ENCODE data around the gene ZSCAN23.
A peak's percentile ranks its signal among the peaks of the same experiment; 100 is the strongest.

Gene ZSCAN23

DNA sequence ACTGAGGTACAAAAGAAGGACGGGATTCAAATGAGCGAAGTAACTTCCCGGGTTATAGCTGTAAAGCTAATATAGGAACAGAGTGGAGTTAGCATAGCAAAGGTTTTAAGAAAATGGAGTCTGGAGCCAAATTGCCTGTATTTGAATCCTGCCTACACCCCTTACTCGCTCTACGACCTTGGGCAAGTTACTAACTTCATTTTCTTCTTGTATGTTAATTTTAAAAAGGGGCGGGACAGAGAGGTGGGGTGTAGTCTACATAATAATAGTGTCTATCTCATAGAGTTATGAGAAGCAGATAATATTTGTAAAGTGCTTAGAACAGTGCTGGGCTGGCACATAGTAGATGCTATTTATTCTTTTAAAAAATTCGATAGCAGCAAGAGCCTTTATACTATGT, 705 bp downstream of the ZSCAN23 start:
- H3K27ac ChIP-seq (ENCODE audit: low read length), result no peak overlapping the region

GRCh38 chr6:28436404-28436803, 6.9 kb downstream of the ZSCAN23 start:
- H3K4me1 ChIP-seq (ENCODE audit: control insufficient read depth, insufficient read depth, low read length), result no peaks in the 10 kb centered on the region
- no peaks in the 10 kb centered on the region for H3K36me3 ChIP-seq (ENCODE audit: control insufficient read depth, insufficient read depth, low read length)
- H3K9me3 ChIP-seq (ENCODE audit: control insufficient read depth, insufficient read depth, low read length), result no peaks in the 10 kb centered on the region
- WGBS (ENCODE audit: insufficient coverage, insufficient read length), result no CpG with 5 or more reads among the region's 3 CpGs
- DNase-seq (ENCODE audit: low read depth, low spot score), result no peak
- H3K4me3 ChIP-seq (ENCODE audit: low read length), result no peak overlapping the region
- no peaks in the 10 kb centered on the region for H3K27me3 ChIP-seq (ENCODE audit: control insufficient read depth, insufficient read depth, low read length)
- H3K27ac ChIP-seq (ENCODE audit: low read length), result no peak overlapping the region

More for the DNA sequence above, 705 bp downstream of the ZSCAN23 start:
- no peaks in the 10 kb centered on the region for H3K9me3 ChIP-seq (ENCODE audit: control insufficient read depth, insufficient read depth, low read length)
- peak overlapping the region; percentile 69; the same call in 1 of the 2 replicates for H3K4me3 ChIP-seq (ENCODE audit: low read length)
- H3K36me3 ChIP-seq (ENCODE audit: control insufficient read depth, insufficient read depth, low read length), result no peaks in the 10 kb centered on the region
- no peaks in the 10 kb centered on the region for H3K4me1 ChIP-seq (ENCODE audit: control insufficient read depth, insufficient read depth, low read length)
- WGBS (ENCODE audit: insufficient coverage, insufficient read length), result no CpG with 5 or more reads among the region's 7 CpGs
- no peak for DNase-seq (ENCODE audit: low read depth, low spot score)
- no peaks in the 10 kb centered on the region for H3K27me3 ChIP-seq (ENCODE audit: control insufficient read depth, insufficient read depth, low read length)

DNA sequence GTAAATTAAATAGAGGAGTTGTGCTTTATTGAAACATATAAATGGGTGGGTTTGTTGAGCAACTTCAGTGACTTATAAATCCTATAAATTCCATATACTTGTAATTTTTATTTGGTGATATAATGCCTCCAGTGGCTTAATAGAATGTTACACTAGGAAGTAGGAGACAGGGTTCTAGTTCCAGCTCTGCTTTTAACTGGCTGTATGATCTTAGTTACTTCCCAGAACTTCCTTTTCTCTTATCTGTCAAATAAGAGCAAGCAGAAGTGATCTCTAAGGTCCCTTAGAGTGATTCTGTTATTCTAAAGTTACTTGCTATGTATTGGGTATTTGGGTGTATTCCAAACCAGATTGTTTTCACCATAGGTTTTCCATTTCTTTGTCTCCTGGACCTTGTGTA, 10.2 kb downstream of the ZSCAN23 start:
- Histone ChIP-seq H3K9me3 (ENCODE audit: control insufficient read depth, insufficient read depth, low read length) (no peaks in the 10 kb centered on the region), H3K4me1 (ENCODE audit: control insufficient read depth, insufficient read depth, low read length) (no peaks in the 10 kb centered on the region), H3K27ac (ENCODE audit: low read length) (no peak overlapping the region), H3K27me3 (ENCODE audit: control insufficient read depth, insufficient read depth, low read length) (no peaks in the 10 kb centered on the region), H3K36me3 (ENCODE audit: control insufficient read depth, insufficient read depth, low read length) (no peaks in the 10 kb centered on the region), H3K4me3 (ENCODE audit: low read length) (no peak overlapping the region)
- DNase-seq (ENCODE audit: low read depth, low spot score), result no peak

DNA sequence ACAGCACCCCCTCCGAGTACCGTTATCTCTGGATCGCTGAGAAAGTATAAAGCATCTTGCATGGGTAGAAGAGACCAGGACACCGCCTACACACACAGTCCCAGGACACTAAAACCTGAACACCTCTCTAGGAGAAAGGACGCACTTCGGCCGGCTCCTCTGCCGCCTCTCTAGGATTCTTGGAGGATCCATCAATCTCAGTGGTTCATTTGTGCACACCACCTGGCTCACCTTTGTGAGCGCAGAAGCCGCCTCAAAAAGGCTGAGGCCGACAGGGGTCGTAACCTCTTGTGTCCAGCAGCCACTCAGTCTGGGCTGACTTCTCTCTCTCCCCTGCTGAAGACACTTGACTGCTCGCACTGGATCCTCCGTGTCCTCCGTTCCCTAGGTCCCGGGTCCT, 13.5 kb downstream of the ZSCAN23 start:
- Histone ChIP-seq H3K4me3 (ENCODE audit: low read length) (no peak overlapping the region), H3K36me3 (ENCODE audit: control insufficient read depth, insufficient read depth, low read length) (no peaks in the 10 kb centered on the region), H3K9me3 (ENCODE audit: control insufficient read depth, insufficient read depth, low read length) (no peaks in the 10 kb centered on the region), H3K4me1 (ENCODE audit: control insufficient read depth, insufficient read depth, low read length) (no peaks in the 10 kb centered on the region), H3K27ac (ENCODE audit: low read length) (no peak overlapping the region), H3K27me3 (ENCODE audit: control insufficient read depth, insufficient read depth, low read length) (no peaks in the 10 kb centered on the region)
- no peak for DNase-seq (ENCODE audit: low read depth, low spot score)
- no CpG with 5 or more reads among the region's 16 CpGs for WGBS (ENCODE audit: insufficient coverage, insufficient read length)

DNA sequence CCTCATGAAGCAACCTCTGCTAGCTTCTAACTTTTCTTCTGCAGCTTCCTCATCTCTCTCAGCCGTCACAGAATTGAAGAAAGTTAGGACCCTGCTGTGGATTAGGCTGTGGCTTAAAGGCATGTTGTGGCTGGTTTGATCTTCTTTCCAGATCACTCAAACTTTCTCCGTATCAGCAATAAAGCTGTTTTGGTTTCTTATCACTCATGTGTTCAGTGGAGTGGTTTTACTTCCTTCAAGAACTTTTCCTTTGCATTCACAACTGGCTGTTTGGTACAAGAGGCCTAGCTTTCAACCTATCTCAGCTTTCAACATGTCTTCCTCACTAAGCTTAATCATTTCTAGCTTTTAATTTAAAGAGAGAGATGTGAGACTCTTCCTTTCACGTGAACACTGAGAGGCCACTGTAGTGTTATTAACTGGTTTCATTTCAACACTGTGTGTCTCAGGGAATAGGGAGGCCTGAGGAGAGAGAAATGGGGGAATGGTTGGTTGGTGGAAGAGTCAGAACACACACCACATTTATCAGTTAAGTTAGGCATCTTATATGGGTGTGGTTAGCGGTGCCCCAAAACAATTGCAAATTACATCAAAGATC, 17.2 kb downstream of the ZSCAN23 start:
- Histone ChIP-seq H3K4me1 (ENCODE audit: control insufficient read depth, insufficient read depth, low read length) (no peaks in the 10 kb centered on the region), H3K4me3 (ENCODE audit: low read length) (no peak overlapping the region), H3K27ac (ENCODE audit: low read length) (no peak overlapping the region), H3K27me3 (ENCODE audit: control insufficient read depth, insufficient read depth, low read length) (no peaks in the 10 kb centered on the region), H3K9me3 (ENCODE audit: control insufficient read depth, insufficient read depth, low read length) (no peaks in the 10 kb centered on the region), H3K36me3 (ENCODE audit: control insufficient read depth, insufficient read depth, low read length) (no peaks in the 10 kb centered on the region)
- WGBS (ENCODE audit: insufficient coverage, insufficient read length), result no CpG with 5 or more reads among the region's 4 CpGs
- DNase-seq (ENCODE audit: low read depth, low spot score), result no peak

DNA sequence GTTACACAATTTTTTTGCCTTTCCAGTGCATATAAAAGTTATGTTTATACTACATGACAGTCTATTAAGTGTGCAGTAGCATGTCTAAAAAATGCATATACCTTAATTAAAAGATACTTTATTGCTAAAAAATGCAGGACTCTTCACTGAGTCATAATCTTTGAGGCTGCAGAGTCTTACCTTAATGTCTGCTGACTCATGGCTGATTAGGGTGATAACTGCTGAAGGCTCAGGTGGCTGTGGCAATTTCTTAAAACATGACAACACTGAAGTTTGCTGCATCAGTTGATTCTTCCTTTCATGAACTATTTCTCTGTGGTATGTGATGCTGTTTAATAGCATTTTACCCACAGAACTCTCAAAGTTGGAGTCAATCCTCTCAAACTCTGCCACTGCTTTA, 19.1 kb downstream of the ZSCAN23 start:
- Histone ChIP-seq H3K4me3 (ENCODE audit: low read length) (no peak overlapping the region), H3K27me3 (ENCODE audit: control insufficient read depth, insufficient read depth, low read length) (no peaks in the 10 kb centered on the region), H3K4me1 (ENCODE audit: control insufficient read depth, insufficient read depth, low read length) (no peaks in the 10 kb centered on the region)

GRCh38 chr6:28423546-28423945, 19.7 kb downstream of the ZSCAN23 start:
- Histone ChIP-seq H3K27me3 (ENCODE audit: control insufficient read depth, insufficient read depth, low read length) (no peaks in the 10 kb centered on the region), H3K9me3 (ENCODE audit: control insufficient read depth, insufficient read depth, low read length) (no peaks in the 10 kb centered on the region), H3K27ac (ENCODE audit: low read length) (no peak overlapping the region), H3K36me3 (ENCODE audit: control insufficient read depth, insufficient read depth, low read length) (no peaks in the 10 kb centered on the region), H3K4me1 (ENCODE audit: control insufficient read depth, insufficient read depth, low read length) (no peaks in the 10 kb centered on the region), H3K4me3 (ENCODE audit: low read length) (no peak overlapping the region)
- no CpG with 5 or more reads among the region's 1 CpG for WGBS (ENCODE audit: insufficient coverage, insufficient read length)
- DNase-seq (ENCODE audit: low read depth, low spot score), result no peak

More for the DNA sequence above, 19.1 kb downstream of the ZSCAN23 start:
- no peaks in the 10 kb centered on the region for H3K36me3 ChIP-seq (ENCODE audit: control insufficient read depth, insufficient read depth, low read length)
- H3K9me3 ChIP-seq (ENCODE audit: control insufficient read depth, insufficient read depth, low read length), result no peaks in the 10 kb centered on the region
- no peak for DNase-seq (ENCODE audit: low read depth, low spot score)
- no peak overlapping the region for H3K27ac ChIP-seq (ENCODE audit: low read length)

DNA sequence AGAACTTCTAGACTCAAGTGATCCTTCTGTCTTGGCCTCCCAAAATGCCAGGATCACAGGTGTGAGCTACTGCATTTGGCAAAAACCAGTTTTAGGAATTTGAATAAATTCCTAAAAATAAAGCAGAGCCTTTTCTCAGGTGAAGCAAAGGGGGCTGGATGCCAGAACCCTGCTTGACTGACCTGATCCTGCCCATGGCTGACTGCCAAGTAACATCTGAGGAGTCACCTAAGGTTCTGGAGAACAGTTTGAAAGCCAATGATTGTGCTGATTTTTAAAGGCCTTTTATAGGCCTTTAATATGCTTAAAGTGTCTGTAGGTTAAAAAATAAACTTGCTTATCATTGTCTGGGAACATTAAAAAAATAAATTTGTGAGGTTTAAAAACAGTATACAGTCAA, 29.6 kb downstream of the ZSCAN23 start:
- Histone ChIP-seq H3K27ac (ENCODE audit: low read length) (no peak overlapping the region), H3K27me3 (ENCODE audit: control insufficient read depth, insufficient read depth, low read length) (no peaks in the 10 kb centered on the region), H3K36me3 (ENCODE audit: control insufficient read depth, insufficient read depth, low read length) (no peaks in the 10 kb centered on the region), H3K4me1 (ENCODE audit: control insufficient read depth, insufficient read depth, low read length) (no peaks in the 10 kb centered on the region), H3K4me3 (ENCODE audit: low read length) (no peak overlapping the region), H3K9me3 (ENCODE audit: control insufficient read depth, insufficient read depth, low read length) (no peaks in the 10 kb centered on the region)
- DNase-seq (ENCODE audit: low read depth, low spot score), result no peak

- no peaks in the 10 kb centered on the region for H3K9me3 ChIP-seq (ENCODE audit: control insufficient read depth, insufficient read depth, low read length)
- DNase-seq (ENCODE audit: low read depth, low spot score), result no peak
- no peaks in the 10 kb centered on the region for H3K36me3 ChIP-seq (ENCODE audit: control insufficient read depth, insufficient read depth, low read length)
- no peak overlapping the region for H3K4me3 ChIP-seq (ENCODE audit: low read length)
- H3K27ac ChIP-seq (ENCODE audit: low read length), result no peak overlapping the region
- WGBS (ENCODE audit: insufficient coverage, insufficient read length), result no CpG with 5 or more reads among the region's 2 CpGs
- H3K27me3 ChIP-seq (ENCODE audit: control insufficient read depth, insufficient read depth, low read length), result no peaks in the 10 kb centered on the region
- no peaks in the 10 kb centered on the region for H3K4me1 ChIP-seq (ENCODE audit: control insufficient read depth, insufficient read depth, low read length)
Observed at GRCh38 chr6:28410767-28411166, 32.5 kb downstream of the ZSCAN23 start.

DNA sequence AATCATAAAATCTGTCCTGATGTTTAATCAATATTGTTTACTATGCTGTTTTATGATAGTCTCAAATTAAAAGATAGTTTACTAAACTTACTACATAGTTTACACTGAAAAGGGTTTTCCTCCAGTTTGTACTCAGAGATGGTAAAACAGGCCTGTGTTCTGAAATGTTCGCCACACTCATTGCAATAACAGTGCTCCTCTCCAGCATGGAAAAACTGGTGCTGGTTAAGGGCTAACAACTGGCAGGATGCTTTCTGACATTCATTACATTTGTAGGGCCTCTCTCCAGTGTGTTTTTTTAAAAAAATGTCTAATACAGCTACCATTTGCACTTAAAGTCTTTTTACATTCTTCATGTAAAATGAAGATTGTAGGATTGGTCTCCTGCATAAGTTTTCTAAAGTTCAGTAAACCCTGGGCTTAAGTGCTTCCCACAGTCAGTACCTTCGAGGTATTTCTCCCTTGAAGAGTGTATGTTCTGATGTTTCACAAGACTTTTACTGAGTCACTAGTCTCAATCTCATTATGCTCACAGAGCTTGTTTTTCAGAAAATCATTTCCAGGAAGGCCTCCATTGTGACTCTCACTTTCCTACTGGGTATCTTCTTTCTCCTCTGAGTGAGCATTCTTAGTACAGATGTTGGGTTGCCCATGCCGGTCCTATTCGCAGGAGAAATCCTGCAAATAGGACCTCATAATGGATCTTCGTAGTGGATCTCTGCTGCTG, 35.1 kb downstream of the ZSCAN23 start:
- Histone ChIP-seq H3K4me1 (ENCODE audit: control insufficient read depth, insufficient read depth, low read length) (no peaks in the 10 kb centered on the region), H3K9me3 (ENCODE audit: control insufficient read depth, insufficient read depth, low read length) (no peaks in the 10 kb centered on the region), H3K36me3 (ENCODE audit: control insufficient read depth, insufficient read depth, low read length) (no peaks in the 10 kb centered on the region), H3K4me3 (ENCODE audit: low read length) (no peak overlapping the region), H3K27ac (ENCODE audit: low read length) (no peak overlapping the region), H3K27me3 (ENCODE audit: control insufficient read depth, insufficient read depth, low read length) (no peaks in the 10 kb centered on the region)
- DNase-seq (ENCODE audit: low read depth, low spot score), result no peak
- WGBS (ENCODE audit: insufficient coverage, insufficient read length), result no CpG with 5 or more reads among the region's 5 CpGs

GRCh38 chr6:28407401-28407800, 35.9 kb downstream of the ZSCAN23 start:
- Histone ChIP-seq H3K4me3 (ENCODE audit: low read length) (no peak overlapping the region), H3K4me1 (ENCODE audit: control insufficient read depth, insufficient read depth, low read length) (no peaks in the 10 kb centered on the region), H3K36me3 (ENCODE audit: control insufficient read depth, insufficient read depth, low read length) (no peaks in the 10 kb centered on the region), H3K27ac (ENCODE audit: low read length) (no peak overlapping the region), H3K27me3 (ENCODE audit: control insufficient read depth, insufficient read depth, low read length) (no peaks in the 10 kb centered on the region), H3K9me3 (ENCODE audit: control insufficient read depth, insufficient read depth, low read length) (no peaks in the 10 kb centered on the region)
- DNase-seq (ENCODE audit: low read depth, low spot score), result no peak
- WGBS (ENCODE audit: insufficient coverage, insufficient read length), result no CpG with 5 or more reads among the region's 2 CpGs

Data from iPS DF 6.9 (cell line).